SK-N-SH (cell line): ENCODE results near the gene TSPAN3. TPM values are rescaled to one million over a fixed set of nuclear protein-coding genes. Genes with fewer than 3 reads are reported as not detected.

Source experiments
- CTCF ChIA-PET: fragments of 300-600, 350-600 bp; formaldehyde crosslinking; extraction: SDS; loops from one replicate; lab custom pipeline; 2021; lab: Yijun Ruan, JAX
- POLR2A ChIA-PET: fragments of 350-600 bp; sonication (Branson Sonifier 250); formaldehyde crosslinking; extraction: SDS; loops from one replicate; lab custom pipeline; 2020; ENCODE audit warnings: antibody characterized with exemption, inconsistent platforms; lab: Yijun Ruan, JAX
- DNase-seq: peaks from one replicate; pipeline ENCODE4 v3.0.0; 2012
- H2AFZ ChIP-seq: fragments of 200-600 bp; sonication (generic); 2 replicates; pipeline ENCODE4 v1.8.1; 2016; ENCODE audit warnings: antibody characterized with exemption, mild to moderate bottlenecking, low read depth
- H3F3A ChIP-seq: fragments of 200-600 bp; sonication (generic); replicated peaks from 2 replicates; pipeline ENCODE3; 2016; ENCODE audit warnings: antibody characterized with exemption, mild to moderate bottlenecking; ENCODE audit not compliant: insufficient read depth
- H3K27ac ChIP-seq, 2 experiments: fragments of 200-500 bp in 1 of 2; fragments of 200-600 bp in 1 of 2; sonication (Bioruptor generic) in 1 of 2; sonication (generic), shearing (Covaris generic) in 1 of 2; 2 replicates each; pipeline versions ENCODE4 v1.5.1 to v1.6.1; 2014 to 2016; ENCODE audit warnings: low read depth in 2 of 2, inconsistent platforms in 1 of 2, low read length in 1 of 2, mild to moderate bottlenecking in 1 of 2, mixed read lengths in 1 of 2
- H3K27me3 ChIP-seq: fragments of 200-600 bp; sonication (generic), shearing (Covaris generic); 2 replicates; pipeline ENCODE4 v1.6.1; 2016; ENCODE audit warnings: mixed run types; ENCODE audit not compliant: insufficient read depth
- H3K36me3 ChIP-seq, 2 experiments: fragments of 200-500 bp in 1 of 2; fragments of 200-600 bp in 1 of 2; sonication (Bioruptor generic) in 1 of 2; sonication (generic) in 1 of 2; replicated peaks in 1 of 2; 2 replicates each; pipeline versions ENCODE3 to v1.5.1; 2014 to 2016; ENCODE audit warnings: low read length in 1 of 2, mild to moderate bottlenecking in 1 of 2; ENCODE audit not compliant: insufficient read depth in 2 of 2, control insufficient read depth in 1 of 2
- H3K4me1 ChIP-seq, 2 experiments: fragments of 200-500 bp in 1 of 2; fragments of 200-600 bp in 1 of 2; sonication (Bioruptor generic) in 1 of 2; sonication (generic), shearing (Covaris generic) in 1 of 2; 2 replicates each; pipeline versions ENCODE4 v1.5.1 to v1.6.1; 2014 to 2016; ENCODE audit warnings: low read depth in 1 of 2, low read length in 1 of 2, mixed run types in 1 of 2; ENCODE audit not compliant: insufficient read depth in 2 of 2, control insufficient read depth in 1 of 2
- H3K4me2 ChIP-seq: fragments of 200-600 bp; sonication (generic), shearing (Covaris generic); 2 replicates; pipeline ENCODE4 v1.6.1; 2017; ENCODE audit warnings: mixed run types
- H3K4me3 ChIP-seq, 2 experiments: fragments of 200-500 bp in 1 of 2; fragments of 200-600 bp in 1 of 2; sonication (Bioruptor generic) in 1 of 2; sonication (generic), shearing (Covaris generic) in 1 of 2; 2 replicates each; pipeline versions ENCODE4 v1.5.1 to v1.8.1; 2014 to 2016; ENCODE audit warnings: low read depth in 2 of 2, inconsistent platforms in 1 of 2, low read length in 1 of 2, mild to moderate bottlenecking in 1 of 2, mixed read lengths in 1 of 2, moderate library complexity in 1 of 2
- H3K79me2 ChIP-seq: fragments of 200-600 bp; sonication (generic); 2 replicates; pipeline ENCODE4 v1.8.1; 2017; ENCODE audit warnings: mild to moderate bottlenecking; ENCODE audit not compliant: insufficient read depth
- H3K9ac ChIP-seq: fragments of 200-600 bp; sonication (generic); 2 replicates; pipeline ENCODE4 v1.6.1; 2017; ENCODE audit warnings: mixed run types
- H3K9me2 ChIP-seq: fragments of 200-600 bp; sonication (generic); 2 replicates; pipeline ENCODE4 v1.6.1; 2017; ENCODE audit warnings: mixed run types
- H3K9me3 ChIP-seq: fragments of 200-600 bp; sonication (generic); 2 replicates; pipeline ENCODE4 v1.6.1; 2017; ENCODE audit warnings: mixed run types, mild to moderate bottlenecking, moderate library complexity
- H4K20me1 ChIP-seq: fragments of 200-600 bp; sonication (generic); 2 replicates; pipeline ENCODE4 v1.6.1; 2017; ENCODE audit warnings: mild to moderate bottlenecking, mixed run types; ENCODE audit not compliant: insufficient read depth
- CHD2 ChIP-seq: fragments of 150-350 bp; IDR thresholded peaks from 2 replicates; pipeline ENCODE4 v1.6.1; 2018; ENCODE audit warnings: low read length; ENCODE audit not compliant: partially characterized antibody
- EP300 ChIP-seq, 2 experiments: IDR thresholded peaks; 2 replicates each; pipeline versions ENCODE4 v1.4.0 to v1.6.1; 2012; ENCODE audit warnings: borderline replicate concordance in 1 of 2, low read depth in 1 of 2, low read length in 1 of 2
- FOXM1 ChIP-seq: IDR thresholded peaks from 2 replicates; pipeline ENCODE4 v1.4.0; 2012; ENCODE audit warnings: low read depth, mild to moderate bottlenecking
- MXI1 ChIP-seq: IDR thresholded peaks from 2 replicates; pipeline ENCODE4 v1.6.1; 2012; ENCODE audit warnings: mild to moderate bottlenecking, low read depth, low read length, improper control_type of control experiment
- NFIC ChIP-seq: IDR thresholded peaks from 2 replicates; pipeline ENCODE4 v1.4.0; 2012; ENCODE audit warnings: borderline replicate concordance
- NRF1 ChIP-seq: IDR thresholded peaks from 2 replicates; pipeline ENCODE4 v1.6.1; 2012; ENCODE audit warnings: low read depth, mild to moderate bottlenecking, low read length
- POLR2AphosphoS5 ChIP-seq: IDR thresholded peaks from 2 replicates; pipeline ENCODE4 v1.6.1; 2012; ENCODE audit warnings: low read depth, low read length
- RAD21 ChIP-seq: IDR thresholded peaks from 2 replicates; pipeline ENCODE4 v1.6.1; 2012; ENCODE audit warnings: mild to moderate bottlenecking, low read length
- RCOR1 ChIP-seq: fragments of 150-350 bp; IDR thresholded peaks from 2 replicates; pipeline ENCODE4 v1.6.1; 2017; ENCODE audit warnings: antibody characterized with exemption, low read length
- RFX5 ChIP-seq: IDR thresholded peaks from 2 replicates; pipeline ENCODE4 v1.6.1; 2012; ENCODE audit warnings: mild to moderate bottlenecking, improper control_type of control experiment, low read length
- RXRA ChIP-seq: IDR thresholded peaks from 2 replicates; pipeline ENCODE4 v1.4.0; 2012; ENCODE audit warnings: low read depth, mild to moderate bottlenecking, borderline replicate concordance
- SIN3A ChIP-seq: IDR thresholded peaks from 2 replicates; pipeline ENCODE4 v1.6.1; 2012; ENCODE audit warnings: low read depth, mild to moderate bottlenecking, low read length, moderate library complexity, borderline replicate concordance
- TAF1 ChIP-seq: IDR thresholded peaks from 2 replicates; pipeline ENCODE4 v1.6.1; 2012; ENCODE audit warnings: low read depth, mild to moderate bottlenecking, low read length, moderate library complexity, borderline replicate concordance
- TCF12 ChIP-seq: IDR thresholded peaks from 2 replicates; pipeline ENCODE4 v1.4.0; 2012
- YY1 ChIP-seq: IDR thresholded peaks from 2 replicates; pipeline ENCODE4 v1.4.0; 2012; ENCODE audit warnings: low read depth, mild to moderate bottlenecking
- WGBS: methylation state at CpG from one replicate; pipeline ENCODE4 v1.1.6; 2017; ENCODE audit warnings: low lambda C conversion rate; 5-methylcytosine and 5-hydroxymethylcytosine counted together
- polyA plus RNA-seq, 3 experiments: library from polyadenylated mRNA; depleted of rRNA; stranded (reverse); fragments of >200 nt; gene quantifications; 2 replicates each; pipeline ENCODE4 v1.2.3, GENCODE V29; 2012
- TF ChIP-seq, protein P1 (sequence below): IDR thresholded peaks from 2 replicates; pipeline ENCODE4 v1.4.0; 2012; ENCODE audit warnings: low read depth
- TF ChIP-seq, protein P2 (sequence below): IDR thresholded peaks from 2 replicates; pipeline ENCODE4 v1.6.1; 2012; ENCODE audit warnings: mild to moderate bottlenecking, low read depth, low read length, moderate library complexity
- TF ChIP-seq, protein P3 (sequence below): fragments of 200-600 bp; sonication (generic); IDR thresholded peaks from 2 replicates; pipeline ENCODE4 v1.6.1; 2017; ENCODE audit warnings: antibody characterized with exemption, mild to moderate bottlenecking, moderate library complexity
- TF ChIP-seq, protein P4 (sequence below): IDR thresholded peaks from 2 replicates; pipeline ENCODE4; 2012
- TF ChIP-seq, protein P5 (sequence below): IDR thresholded peaks from 2 replicates; pipeline ENCODE4 v1.4.0; 2012; ENCODE audit warnings: low read depth, borderline replicate concordance

The TSPAN3 gene
- 409 and 600 TPM in 2 replicates for polyA plus RNA-seq (2012; rRNA removed)
- polyA plus RNA-seq (2012; cell fraction: cytosol; rRNA removed) = 514 and 573 TPM in 2 replicates
- polyA plus RNA-seq (2012; cell fraction: nucleus; rRNA removed) = 155 and 239 TPM in 2 replicates

DNA sequence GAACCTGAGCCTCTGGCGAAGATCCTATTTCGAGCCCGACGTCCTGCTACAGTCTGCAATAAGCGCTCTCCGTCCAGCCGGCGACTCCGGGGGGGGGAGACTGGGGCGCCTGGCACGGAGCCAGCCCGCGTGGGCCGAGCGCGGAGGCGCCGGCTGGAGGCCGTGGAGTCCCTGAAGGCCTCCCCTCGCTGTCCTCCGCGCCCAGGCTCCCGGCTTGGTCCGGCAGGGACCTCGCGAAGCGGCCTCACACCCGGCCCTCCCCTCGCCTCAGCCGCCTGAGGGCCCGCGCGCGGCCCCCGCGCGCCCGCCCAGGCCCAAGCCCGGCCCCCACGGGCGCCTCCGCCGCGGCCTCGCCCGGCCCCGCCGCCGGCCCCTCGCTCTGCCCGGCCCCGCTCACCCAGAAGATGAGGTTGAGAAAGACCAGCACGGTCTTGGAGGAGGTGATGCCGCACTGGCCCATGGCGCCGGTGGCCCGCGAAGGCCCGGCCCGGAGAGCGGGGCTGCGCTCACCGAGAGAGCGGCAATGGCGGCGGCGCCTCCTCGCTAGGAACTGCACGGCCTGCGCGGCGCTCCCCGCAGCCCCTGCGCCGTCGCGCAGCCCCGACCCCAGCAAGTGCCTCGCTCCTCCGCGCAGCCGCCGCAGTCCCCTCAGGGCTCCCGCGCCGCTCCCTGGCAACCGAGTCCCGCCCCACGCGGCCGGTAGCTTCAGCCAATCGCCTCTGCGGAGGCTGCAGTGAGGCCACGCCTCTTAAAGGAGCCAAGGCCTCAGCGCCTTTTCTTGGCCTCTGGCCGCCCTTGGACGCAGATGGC lies at the start of gene TSPAN3:
Gene TSPAN3, minus strand, starts transcription at position 615 of the 810 bp plus-strand sequence. Its CDS starts 155 bp downstream, at position 460.
- Histone ChIP-seq H3K4me2 (peak within 1 kb of the TSS; percentile 94), H3F3A (peaks cover 5% of the 10 kb centered on the region), H3K9me2 (no peaks in the 10 kb centered on the region), H3K36me3 (peaks cover 9 to 11% of the 10 kb centered on the region in 2 experiments), H3K27me3 (no peaks in the 10 kb centered on the region), H3K27ac (peak within 1 kb of the TSS; percentile 79 to 96), H3K4me1 (peaks cover 9 to 14% of the 10 kb centered on the region in 2 experiments; a peak in 3 of 4 replicates), H3K79me2 (peaks cover 48% of the 10 kb centered on the region), H3K9ac (peak within 1 kb of the TSS; percentile 90), H4K20me1 (peaks cover 44% of the 10 kb centered on the region), H3K4me3 (peak within 1 kb of the TSS; percentile 87 to 97), H2AFZ (peak within 1 kb of the TSS; percentile 88), H3K9me3 (no peaks in the 10 kb centered on the region)
- TF ChIP-seq RAD21 = no peak
- TF ChIP-seq, protein P1, sequence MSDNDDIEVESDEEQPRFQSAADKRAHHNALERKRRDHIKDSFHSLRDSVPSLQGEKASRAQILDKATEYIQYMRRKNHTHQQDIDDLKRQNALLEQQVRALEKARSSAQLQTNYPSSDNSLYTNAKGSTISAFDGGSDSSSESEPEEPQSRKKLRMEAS = peak; percentile 41; the same call in 1 of the 2 replicates
- TF ChIP-seq NRF1 = peak; percentile 81
- TF ChIP-seq NFIC = peak; percentile 91
- peak; percentile 89; the same call in 1 of the 2 replicates for TF ChIP-seq TAF1
- peak; percentile 77 for TF ChIP-seq RFX5
- TF ChIP-seq POLR2AphosphoS5 = peak; percentile 77
- TF ChIP-seq RXRA = no peak
- 0 out of 4 replicates have a peak, but pooled peaks of 1 of the 2 experiments have one; percentile 4 for TF ChIP-seq EP300 (IDR thresholded peaks at IDR 0.05; ENCODE audit: borderline replicate concordance in 1 of 2, low read depth in 1 of 2, low read length in 1 of 2)
- peak; percentile 11; the same call in 1 of the 2 replicates for TF ChIP-seq TCF12
- peak; percentile 66 for TF ChIP-seq YY1
- no peak for TF ChIP-seq RCOR1
- TF ChIP-seq FOXM1 = no peak
- TF ChIP-seq, protein P2, sequence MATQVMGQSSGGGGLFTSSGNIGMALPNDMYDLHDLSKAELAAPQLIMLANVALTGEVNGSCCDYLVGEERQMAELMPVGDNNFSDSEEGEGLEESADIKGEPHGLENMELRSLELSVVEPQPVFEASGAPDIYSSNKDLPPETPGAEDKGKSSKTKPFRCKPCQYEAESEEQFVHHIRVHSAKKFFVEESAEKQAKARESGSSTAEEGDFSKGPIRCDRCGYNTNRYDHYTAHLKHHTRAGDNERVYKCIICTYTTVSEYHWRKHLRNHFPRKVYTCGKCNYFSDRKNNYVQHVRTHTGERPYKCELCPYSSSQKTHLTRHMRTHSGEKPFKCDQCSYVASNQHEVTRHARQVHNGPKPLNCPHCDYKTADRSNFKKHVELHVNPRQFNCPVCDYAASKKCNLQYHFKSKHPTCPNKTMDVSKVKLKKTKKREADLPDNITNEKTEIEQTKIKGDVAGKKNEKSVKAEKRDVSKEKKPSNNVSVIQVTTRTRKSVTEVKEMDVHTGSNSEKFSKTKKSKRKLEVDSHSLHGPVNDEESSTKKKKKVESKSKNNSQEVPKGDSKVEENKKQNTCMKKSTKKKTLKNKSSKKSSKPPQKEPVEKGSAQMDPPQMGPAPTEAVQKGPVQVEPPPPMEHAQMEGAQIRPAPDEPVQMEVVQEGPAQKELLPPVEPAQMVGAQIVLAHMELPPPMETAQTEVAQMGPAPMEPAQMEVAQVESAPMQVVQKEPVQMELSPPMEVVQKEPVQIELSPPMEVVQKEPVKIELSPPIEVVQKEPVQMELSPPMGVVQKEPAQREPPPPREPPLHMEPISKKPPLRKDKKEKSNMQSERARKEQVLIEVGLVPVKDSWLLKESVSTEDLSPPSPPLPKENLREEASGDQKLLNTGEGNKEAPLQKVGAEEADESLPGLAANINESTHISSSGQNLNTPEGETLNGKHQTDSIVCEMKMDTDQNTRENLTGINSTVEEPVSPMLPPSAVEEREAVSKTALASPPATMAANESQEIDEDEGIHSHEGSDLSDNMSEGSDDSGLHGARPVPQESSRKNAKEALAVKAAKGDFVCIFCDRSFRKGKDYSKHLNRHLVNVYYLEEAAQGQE = peak; percentile 19; the same call in 1 of the 2 replicates
- TF ChIP-seq, protein P3, sequence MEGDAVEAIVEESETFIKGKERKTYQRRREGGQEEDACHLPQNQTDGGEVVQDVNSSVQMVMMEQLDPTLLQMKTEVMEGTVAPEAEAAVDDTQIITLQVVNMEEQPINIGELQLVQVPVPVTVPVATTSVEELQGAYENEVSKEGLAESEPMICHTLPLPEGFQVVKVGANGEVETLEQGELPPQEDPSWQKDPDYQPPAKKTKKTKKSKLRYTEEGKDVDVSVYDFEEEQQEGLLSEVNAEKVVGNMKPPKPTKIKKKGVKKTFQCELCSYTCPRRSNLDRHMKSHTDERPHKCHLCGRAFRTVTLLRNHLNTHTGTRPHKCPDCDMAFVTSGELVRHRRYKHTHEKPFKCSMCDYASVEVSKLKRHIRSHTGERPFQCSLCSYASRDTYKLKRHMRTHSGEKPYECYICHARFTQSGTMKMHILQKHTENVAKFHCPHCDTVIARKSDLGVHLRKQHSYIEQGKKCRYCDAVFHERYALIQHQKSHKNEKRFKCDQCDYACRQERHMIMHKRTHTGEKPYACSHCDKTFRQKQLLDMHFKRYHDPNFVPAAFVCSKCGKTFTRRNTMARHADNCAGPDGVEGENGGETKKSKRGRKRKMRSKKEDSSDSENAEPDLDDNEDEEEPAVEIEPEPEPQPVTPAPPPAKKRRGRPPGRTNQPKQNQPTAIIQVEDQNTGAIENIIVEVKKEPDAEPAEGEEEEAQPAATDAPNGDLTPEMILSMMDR = no peak
- peak; percentile 44; the same call in 1 of the 2 replicates for TF ChIP-seq MXI1
- no peak for TF ChIP-seq SIN3A
- TF ChIP-seq, protein P4, sequence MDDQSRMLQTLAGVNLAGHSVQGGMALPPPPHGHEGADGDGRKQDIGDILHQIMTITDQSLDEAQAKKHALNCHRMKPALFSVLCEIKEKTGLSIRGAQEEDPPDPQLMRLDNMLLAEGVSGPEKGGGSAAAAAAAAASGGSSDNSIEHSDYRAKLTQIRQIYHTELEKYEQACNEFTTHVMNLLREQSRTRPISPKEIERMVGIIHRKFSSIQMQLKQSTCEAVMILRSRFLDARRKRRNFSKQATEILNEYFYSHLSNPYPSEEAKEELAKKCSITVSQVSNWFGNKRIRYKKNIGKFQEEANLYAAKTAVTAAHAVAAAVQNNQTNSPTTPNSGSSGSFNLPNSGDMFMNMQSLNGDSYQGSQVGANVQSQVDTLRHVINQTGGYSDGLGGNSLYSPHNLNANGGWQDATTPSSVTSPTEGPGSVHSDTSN = no peak
- TF ChIP-seq, protein P5, sequence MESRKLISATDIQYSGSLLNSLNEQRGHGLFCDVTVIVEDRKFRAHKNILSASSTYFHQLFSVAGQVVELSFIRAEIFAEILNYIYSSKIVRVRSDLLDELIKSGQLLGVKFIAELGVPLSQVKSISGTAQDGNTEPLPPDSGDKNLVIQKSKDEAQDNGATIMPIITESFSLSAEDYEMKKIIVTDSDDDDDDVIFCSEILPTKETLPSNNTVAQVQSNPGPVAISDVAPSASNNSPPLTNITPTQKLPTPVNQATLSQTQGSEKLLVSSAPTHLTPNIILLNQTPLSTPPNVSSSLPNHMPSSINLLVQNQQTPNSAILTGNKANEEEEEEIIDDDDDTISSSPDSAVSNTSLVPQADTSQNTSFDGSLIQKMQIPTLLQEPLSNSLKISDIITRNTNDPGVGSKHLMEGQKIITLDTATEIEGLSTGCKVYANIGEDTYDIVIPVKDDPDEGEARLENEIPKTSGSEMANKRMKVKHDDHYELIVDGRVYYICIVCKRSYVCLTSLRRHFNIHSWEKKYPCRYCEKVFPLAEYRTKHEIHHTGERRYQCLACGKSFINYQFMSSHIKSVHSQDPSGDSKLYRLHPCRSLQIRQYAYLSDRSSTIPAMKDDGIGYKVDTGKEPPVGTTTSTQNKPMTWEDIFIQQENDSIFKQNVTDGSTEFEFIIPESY = no peak
- TF ChIP-seq CHD2 = peak; percentile 37
- 0% methylated on average over 17 of the region's 97 CpGs for WGBS
- CTCF ChIA-PET = no interaction called here
- DNase-seq = peak; percentile 98
- POLR2A ChIA-PET = interaction anchor here (0.6 to 1.0 kb wide), 7 partner anchors 11 to 350 kb away, joined by 3 to 7 read pairs (median 3); partner anchors contain the start of gene HMG20A
